Coronary artery (tissue), 2 donors: ENCODE measurements around the gene CYB5RL.

ENCODE experiments used
- DNase-seq: peaks from one replicate; pipeline ENCODE4 v3.0.0-alpha.2; 2017; ENCODE audit warnings: low spot score
- H3K27ac ChIP-seq, 2 donors: fragments of 200-600 bp; sonication (generic); one replicate each; pipeline ENCODE4 v1.5.1; 2016 to 2019
- H3K4me3 ChIP-seq: fragments of 200-600 bp; sonication (generic); 2 replicates; pipeline ENCODE4 v1.5.1; 2016; ENCODE audit warnings: mild to moderate bottlenecking, moderate library complexity
- TF ChIP-seq, protein P1 (sequence below): fragments of 200-600 bp; sonication (generic); IDR thresholded peaks from one replicate; pipeline ENCODE4 v1.5.1; 2019; ENCODE audit warnings: antibody characterized with exemption

CYB5RL gene

DNA sequence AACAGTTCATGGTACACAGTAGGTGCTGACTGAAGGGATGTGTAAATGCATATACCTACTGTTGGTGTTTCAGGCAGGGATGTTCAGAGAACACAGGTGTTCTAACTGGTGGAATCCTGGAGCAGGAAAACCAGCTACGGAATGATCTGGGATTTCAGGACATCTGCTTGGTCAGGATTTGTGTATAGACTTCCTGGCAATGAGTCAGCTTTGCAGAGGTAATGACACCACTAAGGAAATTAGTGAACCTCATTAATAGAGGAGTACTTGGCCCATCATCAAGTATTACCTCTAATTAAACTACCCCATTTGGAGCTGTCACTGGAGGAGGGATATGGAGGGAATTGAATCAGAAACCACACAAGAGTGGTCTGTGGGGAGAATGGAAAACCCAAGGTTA lies 7.5 kb upstream of the CYB5RL start:
- no peak overlapping the region for H3K4me3 ChIP-seq
- no peak overlapping the region for H3K27ac ChIP-seq
- TF ChIP-seq, protein P1, sequence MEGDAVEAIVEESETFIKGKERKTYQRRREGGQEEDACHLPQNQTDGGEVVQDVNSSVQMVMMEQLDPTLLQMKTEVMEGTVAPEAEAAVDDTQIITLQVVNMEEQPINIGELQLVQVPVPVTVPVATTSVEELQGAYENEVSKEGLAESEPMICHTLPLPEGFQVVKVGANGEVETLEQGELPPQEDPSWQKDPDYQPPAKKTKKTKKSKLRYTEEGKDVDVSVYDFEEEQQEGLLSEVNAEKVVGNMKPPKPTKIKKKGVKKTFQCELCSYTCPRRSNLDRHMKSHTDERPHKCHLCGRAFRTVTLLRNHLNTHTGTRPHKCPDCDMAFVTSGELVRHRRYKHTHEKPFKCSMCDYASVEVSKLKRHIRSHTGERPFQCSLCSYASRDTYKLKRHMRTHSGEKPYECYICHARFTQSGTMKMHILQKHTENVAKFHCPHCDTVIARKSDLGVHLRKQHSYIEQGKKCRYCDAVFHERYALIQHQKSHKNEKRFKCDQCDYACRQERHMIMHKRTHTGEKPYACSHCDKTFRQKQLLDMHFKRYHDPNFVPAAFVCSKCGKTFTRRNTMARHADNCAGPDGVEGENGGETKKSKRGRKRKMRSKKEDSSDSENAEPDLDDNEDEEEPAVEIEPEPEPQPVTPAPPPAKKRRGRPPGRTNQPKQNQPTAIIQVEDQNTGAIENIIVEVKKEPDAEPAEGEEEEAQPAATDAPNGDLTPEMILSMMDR: no peak
- DNase-seq: no peak

DNA sequence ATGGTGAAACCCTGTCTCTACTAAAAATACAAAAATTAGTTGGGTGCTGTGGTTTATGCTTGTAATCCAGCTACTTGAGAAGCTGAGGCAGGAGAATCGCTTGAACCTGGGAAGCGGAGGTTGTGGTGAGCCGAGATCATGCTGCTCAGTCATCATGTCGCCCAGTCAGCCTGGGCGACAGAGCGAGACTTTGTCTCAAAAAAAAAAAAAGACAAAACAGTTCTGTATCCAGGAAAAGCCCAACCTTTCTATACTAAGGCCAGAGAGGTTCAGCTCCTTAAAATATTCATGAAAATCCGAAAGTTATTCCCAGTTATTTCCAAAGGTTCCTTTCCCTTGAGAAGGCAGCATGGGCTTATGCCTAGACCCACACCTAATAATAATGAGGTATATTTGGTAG lies 4.4 kb upstream of the CYB5RL start:
- H3K4me3 ChIP-seq: no peak overlapping the region
- DNase-seq: no peak
- TF ChIP-seq, protein P1: no peak
- no peak overlapping the region for H3K27ac ChIP-seq

DNA sequence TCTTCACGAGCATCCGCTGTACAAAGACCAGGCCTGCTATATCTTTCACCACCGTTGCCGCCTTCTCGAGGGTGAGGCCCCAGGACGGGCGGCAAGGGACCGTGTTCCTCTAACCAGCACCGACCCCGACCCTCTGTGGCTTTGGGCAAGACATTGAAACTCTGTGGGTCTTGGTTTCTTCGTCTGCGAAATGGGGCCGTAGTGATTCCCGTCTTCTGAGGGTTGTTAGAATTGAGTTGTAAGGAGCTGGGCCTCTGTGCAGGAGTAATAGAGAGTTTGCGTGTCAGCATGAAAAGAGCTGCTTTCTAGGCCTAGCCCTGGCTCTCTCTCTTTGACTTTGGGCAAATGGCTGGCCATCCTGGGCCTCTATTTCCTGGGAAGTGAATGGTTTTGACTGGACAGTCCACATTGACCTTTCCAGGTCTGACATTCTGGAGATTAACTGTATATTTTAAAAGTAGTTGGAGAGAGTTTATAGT lies 728 bp upstream of the CYB5RL start:
- H3K4me3 ChIP-seq: peak overlapping the region; percentile 85
- TF ChIP-seq, protein P1: no peak
- no peak for DNase-seq
- H3K27ac ChIP-seq: peak overlapping the region; percentile 71 to 74

GRCh38 chr1:54199151-54199764 lies 572 bp downstream of the CYB5RL start:
- Histone ChIP-seq H3K4me3 (peak overlapping the region; percentile 85), H3K27ac (peak overlapping the region; percentile 71 to 74)
- TF ChIP-seq, protein P1: no peak
- DNase-seq: no peak

DNA sequence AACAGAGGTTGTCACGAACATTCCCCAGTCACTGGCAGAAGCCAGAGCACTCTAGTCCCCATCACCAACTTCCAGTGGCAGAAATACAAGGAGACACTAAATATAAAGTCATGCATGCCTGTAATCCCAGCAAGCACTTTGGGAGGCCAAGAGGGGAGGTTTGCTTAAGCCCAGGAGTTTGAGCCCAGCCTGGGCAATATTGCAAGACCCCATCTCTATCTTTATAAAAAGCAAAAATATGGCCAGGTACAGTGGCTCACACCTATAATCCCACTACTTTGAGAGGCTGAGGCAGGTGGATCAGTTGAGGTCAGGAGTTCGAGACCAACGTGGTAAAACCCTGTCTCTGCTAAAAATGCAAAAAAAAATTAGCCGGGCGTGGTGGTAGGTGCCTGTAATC lies 6.4 kb downstream of the CYB5RL start:
- TF ChIP-seq, protein P1: no peak
- DNase-seq: no peak
- Histone ChIP-seq H3K4me3 (no peak overlapping the region), H3K27ac (no peak overlapping the region)

DNA sequence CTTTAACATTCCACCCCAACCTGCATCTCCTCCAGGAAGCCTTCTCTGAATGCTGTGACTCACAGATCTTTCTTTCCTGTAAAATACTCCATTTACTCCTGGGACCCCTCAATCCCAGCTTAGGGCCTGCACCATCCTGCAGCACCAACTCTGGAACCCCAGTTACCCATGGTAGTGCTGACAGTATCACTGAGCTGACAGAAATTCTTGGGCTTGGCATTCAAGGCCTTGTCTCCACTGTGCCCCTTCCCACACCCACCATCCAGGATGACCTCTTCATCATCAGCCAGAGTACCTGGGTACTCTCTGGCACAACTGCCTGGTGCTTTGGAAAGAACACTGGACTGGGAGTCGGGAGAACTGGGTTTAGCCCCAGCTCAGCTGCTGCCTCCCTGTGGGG lies 8.3 kb downstream of the CYB5RL start:
- TF ChIP-seq, protein P1: no peak
- no peak overlapping the region for H3K4me3 ChIP-seq
- DNase-seq: no peak
- no peak overlapping the region for H3K27ac ChIP-seq

DNA sequence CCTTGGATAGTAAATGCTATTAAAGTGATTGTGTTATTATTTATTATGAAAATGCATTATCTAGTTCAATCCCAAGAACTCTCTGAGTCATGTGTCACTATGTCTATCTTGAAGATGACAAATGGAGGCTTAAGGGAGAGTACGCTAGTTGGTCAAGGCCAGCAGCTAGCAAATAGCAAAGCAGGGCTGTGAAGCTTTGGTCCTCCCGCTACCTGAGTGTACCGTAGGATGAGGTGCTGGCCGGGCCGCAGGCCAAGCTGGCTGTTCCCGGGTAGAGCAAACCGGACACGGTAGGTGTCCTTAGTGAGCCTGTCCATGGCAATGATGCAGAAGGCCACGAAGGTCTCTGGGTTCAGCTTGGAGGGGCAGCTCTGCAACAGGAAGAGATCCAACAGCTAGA lies 9.3 kb downstream of the CYB5RL start:
- Histone ChIP-seq H3K4me3 (no peak overlapping the region), H3K27ac (no peak overlapping the region)
- TF ChIP-seq, protein P1: no peak
- no peak for DNase-seq
